ENCODE results near the gene FAM20B.

FAM20B gene

GRCh38 chr1:179048339-179049124 lies 22.8 kb downstream of the FAM20B start:
- no peak for DNase-seq (ENCODE audit: low spot score)

- DNase-seq (ENCODE audit: low spot score): no peak
Measured at GRCh38 chr1:179052776-179053175, 27.1 kb downstream of the FAM20B start.

GRCh38 chr1:179053486-179053885 lies 27.8 kb downstream of the FAM20B start:
- no peak for DNase-seq (ENCODE audit: low spot score)

- DNase-seq (ENCODE audit: low spot score): no peak
Measured at GRCh38 chr1:179055937-179056336, 30.2 kb downstream of the FAM20B start.

GRCh38 chr1:179058487-179059483 lies 33.1 kb downstream of the FAM20B start:
- DNase-seq (ENCODE audit: low spot score): no peak

- no peak for DNase-seq (ENCODE audit: low spot score)
Measured at GRCh38 chr1:179061360-179062282, 35.9 kb downstream of the FAM20B start.

- DNase-seq (ENCODE audit: low spot score): no peak
Measured at GRCh38 chr1:179066471-179066870, 40.8 kb downstream of the FAM20B start.

- no peak for DNase-seq (ENCODE audit: low spot score)
Measured at GRCh38 chr1:179077396-179077795, 51.7 kb downstream of the FAM20B start.

GRCh38 chr1:179079113-179079761 lies 53.5 kb downstream of the FAM20B start:
- peak; percentile 93 for DNase-seq (ENCODE audit: low spot score)

- DNase-seq (ENCODE audit: low spot score): peak; percentile 85
Measured at GRCh38 chr1:179080866-179081686, 55.4 kb downstream of the FAM20B start.

GRCh38 chr1:179081687-179082332 lies 56.1 kb downstream of the FAM20B start, which contains the start of gene TOR3A:
TSS of gene TOR3A (plus strand) at chr1:179082070. CDS start at chr1:179082129, 59 bp downstream.
- peak; percentile 96 for DNase-seq (ENCODE audit: low spot score)

GRCh38 chr1:179082333-179082998 lies 56.8 kb downstream of the FAM20B start:
- DNase-seq (ENCODE audit: low spot score): peak; percentile 71

- peak; percentile 73 for DNase-seq (ENCODE audit: low spot score)
Measured at GRCh38 chr1:179082999-179083335, 57.3 kb downstream of the FAM20B start.

GRCh38 chr1:179083533-179083932 lies 57.8 kb downstream of the FAM20B start:
- peak; percentile 87 for DNase-seq (ENCODE audit: low spot score)

GRCh38 chr1:179087665-179088064 lies 62.0 kb downstream of the FAM20B start:
- DNase-seq (ENCODE audit: low spot score): no peak

- no peak for DNase-seq (ENCODE audit: low spot score)
Measured at GRCh38 chr1:179089827-179090482, 64.3 kb downstream of the FAM20B start.

- no peak for DNase-seq (ENCODE audit: low spot score)
Measured at GRCh38 chr1:179090522-179090921, 64.8 kb downstream of the FAM20B start.

GRCh38 chr1:179090923-179091322 lies 65.2 kb downstream of the FAM20B start:
- no peak for DNase-seq (ENCODE audit: low spot score)

GRCh38 chr1:179091691-179092165 lies 66.0 kb downstream of the FAM20B start:
- no peak for DNase-seq (ENCODE audit: low spot score)

Data from NAMALWA (cell line).